CD4-positive, alpha-beta T cell treated with Interleukin-15 for 1 hour (primary cell): ENCODE results near the gene PIEZO1.

ENCODE experiments used
- DNase-seq: peaks from one replicate; pipeline ENCODE4 v3.0.0-alpha.2; 2020

The PIEZO1 gene

DNA sequence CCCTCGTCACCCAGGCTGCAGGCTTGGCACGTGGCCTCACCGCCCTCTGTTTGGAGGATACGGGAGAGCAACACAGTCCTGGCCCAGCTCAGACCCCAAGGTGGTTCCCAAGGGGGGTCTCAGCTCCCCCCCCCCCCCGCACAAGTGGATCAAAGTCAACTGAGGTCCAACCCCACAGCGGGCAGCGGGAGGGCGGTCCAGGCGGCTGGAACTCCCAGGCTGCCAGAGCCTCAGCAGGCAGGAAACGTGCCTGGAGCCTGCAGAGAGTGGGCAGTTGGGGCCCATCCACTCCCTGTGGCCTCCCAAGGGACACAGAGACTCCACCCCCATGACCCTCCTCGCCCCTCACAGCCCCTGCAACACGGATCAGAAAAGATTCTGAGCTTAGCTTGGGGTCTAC, 36.7 kb downstream of the PIEZO1 start:
- DNase-seq = no peak

DNA sequence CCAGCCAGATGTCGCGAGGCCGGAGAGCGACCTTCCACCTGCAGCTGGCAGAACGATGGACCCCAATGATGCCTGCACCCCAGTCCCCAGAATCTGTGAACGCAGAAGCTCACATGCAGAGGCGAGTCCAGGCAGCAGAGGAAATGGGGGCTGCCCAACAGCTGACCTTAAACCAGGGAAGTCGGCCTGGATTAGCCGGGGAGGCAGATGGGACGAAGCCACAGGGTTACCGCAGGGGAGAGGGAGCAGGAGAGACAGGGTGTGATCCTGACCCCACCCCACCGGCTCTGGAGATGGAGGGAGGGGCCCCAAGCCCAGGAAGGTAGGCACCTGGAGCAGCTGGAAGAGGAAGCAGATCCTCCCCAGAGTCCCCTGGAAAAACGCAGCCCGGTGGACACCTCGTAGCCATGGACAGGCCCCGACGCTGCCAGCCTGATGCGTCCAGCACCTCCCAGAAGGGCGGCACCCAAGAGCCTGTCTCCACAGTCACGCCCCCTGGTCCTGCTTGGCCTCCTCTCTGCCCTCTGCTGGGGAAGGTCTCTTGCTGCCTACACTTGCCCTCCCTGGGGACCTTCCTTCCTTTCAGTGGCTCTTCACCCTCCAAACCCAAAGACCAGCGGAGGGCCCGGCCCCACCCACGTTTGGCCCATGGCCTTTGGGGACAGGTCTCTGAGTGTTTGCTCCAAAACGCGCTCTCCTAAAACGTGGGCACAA, 37.3 kb downstream of the PIEZO1 start:
- DNase-seq = peak; percentile 39

DNA sequence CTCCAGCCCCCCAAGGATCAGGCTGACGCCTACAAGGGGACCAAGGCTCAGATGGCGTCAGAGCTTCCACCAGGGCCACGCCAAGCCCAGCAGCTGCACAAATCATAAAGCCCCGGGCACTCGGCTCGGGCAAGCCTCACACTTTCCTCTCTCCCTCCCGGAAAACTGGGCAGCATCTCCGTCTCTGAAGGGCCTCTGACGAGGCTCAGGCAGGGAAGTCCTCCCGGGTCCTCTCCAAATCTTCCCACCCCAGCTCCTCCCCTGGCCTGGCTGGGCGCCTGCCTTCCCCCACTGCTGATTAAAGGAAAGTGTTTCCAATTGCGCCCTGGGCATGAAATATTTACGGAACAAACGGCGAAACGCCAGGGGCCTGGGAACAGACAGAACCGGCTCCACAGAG, 38.5 kb downstream of the PIEZO1 start:
- no peak for DNase-seq

DNA sequence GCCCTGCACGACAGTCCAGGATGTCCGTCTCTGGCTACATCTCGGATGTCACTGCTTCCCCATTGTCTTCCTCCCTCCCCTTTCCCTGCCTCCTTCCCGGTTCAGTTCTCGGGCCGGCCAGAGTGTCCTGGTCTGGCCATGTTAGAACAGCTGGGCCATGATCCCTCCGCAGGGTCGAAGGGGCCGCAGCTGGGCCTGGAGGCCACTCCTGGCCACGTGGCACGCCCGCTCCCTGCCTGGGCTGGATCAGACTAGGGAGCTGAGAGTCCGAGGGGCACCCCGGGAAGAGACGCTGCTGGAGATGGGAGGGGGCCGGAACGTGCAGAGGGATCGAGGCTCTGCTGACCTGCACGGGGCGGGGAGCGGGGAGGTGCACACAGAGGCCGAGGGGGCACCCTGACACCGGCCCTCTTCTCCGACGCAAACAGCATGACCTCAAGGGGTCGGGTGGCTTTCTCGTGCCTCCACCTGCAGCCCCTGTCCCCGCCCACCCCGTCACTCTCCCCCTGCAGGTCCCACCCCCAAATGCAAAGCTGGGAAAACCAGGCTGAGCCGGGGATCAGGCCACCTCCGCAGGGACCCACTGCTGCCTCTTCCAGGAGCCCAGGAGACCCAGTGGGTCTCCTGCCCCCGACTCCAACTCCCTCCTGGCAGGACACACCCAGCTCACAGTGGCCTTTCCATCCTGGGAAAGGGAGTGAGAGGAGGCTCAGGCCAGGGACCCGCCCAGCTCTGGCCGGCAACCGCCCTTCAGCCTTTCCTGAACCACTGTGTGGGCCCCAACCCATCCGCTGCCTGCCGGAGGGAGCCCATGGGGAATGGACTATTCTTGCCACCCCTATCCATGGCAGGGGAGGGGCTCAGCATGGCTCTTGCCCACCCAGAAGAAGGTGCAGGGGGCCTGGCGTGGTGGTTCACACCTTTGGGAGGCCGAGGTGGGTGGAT, 40.2 kb downstream of the PIEZO1 start:
- no peak for DNase-seq

DNA sequence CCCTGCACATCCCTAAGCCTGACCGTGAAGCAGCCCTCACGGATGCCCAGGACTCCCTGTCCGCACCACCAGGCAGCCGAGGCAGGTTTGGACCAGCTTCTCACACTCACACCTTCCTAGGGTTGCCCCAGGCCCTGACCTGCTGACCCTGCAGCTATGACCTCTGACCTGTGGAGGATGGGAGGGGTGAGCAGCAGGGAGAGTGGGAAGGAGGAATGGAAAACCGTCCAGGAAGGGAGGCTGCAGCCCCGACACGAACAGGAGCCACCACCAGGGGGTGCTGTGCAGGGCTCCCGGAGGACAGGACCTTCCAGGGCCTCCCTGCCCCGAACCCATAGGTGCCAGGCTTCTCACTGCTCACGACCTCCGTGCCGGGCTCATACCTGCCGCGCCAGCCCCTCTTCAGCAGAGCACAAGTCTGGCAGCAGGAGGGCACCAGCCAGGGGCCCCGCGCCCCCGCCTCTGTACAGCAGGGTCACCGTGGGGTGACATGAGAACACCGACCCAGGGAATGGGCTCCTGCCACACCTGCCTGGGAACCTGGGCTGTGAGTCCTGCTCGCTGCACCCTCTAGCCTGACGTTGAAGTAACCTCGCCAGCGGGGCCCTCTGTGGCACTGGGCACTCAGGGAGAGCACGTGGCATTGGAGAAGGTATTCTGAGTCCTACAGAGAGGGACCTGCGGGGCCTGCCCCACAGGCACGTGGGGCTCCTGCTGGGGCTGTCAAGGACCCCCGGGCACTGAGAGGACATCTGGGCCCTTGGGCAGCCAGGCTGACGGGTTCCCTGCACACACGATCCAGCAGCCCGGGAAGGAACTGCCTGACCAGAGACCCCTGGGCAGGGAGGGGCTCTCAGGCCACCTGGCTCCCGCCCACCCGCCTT, 41.1 kb downstream of the PIEZO1 start:
- peak; percentile 63 for DNase-seq

DNA sequence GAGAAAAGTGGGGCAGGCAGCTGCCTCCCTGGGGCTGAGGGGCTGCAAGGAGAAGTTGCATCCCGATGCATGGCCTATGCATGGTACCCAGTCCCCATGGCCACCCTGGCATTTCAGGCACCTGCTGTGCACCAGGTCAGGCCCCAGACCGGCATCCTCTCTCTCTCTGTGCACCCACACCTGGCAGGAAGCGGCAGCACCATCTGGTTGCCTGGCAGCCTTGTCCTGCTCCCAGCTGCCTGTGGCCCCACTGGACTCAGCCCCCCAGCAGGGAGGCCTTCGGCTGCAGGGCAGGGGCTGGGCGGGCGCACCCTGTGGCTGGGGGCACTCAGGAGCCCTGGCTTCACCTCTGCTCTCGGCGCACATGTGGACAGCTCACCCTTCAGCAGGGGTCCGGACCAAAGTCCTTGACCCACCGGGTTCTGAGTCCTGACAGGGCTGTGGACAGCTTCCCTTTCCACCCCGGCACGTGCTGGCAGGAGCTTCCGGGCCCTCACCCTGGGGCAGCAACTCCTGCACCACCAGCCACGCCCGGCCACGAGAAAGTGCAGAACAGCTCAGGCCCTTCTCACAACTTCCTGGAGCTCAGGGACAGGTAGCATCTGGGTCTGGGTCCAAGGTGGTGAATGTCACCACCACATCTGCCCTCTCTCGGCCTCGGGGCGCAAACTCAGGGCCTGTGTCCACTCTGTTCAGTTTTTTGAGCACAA, 42.0 kb downstream of the PIEZO1 start:
- no peak for DNase-seq

DNA sequence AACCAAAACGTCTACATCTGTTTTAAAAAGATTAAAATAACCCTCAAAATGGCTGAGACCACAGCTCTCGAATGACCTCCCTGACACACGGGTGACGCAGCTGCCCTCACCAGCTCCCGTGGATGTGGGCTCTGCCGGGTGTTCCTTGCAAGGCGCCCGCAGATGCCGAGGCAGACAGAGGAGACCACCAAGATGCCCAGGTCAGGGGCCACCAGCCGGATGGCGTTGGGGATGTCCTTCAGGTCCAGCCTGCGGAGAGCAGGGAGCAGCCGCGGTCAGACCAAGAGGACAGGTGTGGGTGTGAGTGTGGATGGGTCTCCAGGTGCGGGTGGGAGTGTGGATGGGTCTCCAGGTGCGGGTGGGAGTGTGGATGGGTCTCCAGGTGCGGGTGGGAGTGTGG, 43.7 kb downstream of the PIEZO1 start:
- DNase-seq = no peak

DNA sequence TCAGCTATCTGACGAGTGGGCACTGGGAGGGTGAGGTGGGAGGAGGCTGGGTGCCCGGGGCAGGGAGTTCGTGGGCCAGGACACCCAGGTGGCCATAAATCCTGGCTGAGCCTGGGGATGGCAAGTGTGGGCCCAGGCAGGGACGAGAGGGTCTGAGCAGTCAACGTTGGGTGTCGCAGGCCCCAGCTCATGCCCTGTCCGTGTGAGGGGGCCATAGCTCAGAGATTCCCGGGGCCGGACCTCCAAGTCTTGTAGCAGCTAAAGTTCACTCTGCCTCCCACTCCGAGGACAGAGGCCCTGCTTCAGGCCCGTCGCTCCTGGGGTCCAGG, 44.3 kb downstream of the PIEZO1 start:
- DNase-seq = no peak

DNA sequence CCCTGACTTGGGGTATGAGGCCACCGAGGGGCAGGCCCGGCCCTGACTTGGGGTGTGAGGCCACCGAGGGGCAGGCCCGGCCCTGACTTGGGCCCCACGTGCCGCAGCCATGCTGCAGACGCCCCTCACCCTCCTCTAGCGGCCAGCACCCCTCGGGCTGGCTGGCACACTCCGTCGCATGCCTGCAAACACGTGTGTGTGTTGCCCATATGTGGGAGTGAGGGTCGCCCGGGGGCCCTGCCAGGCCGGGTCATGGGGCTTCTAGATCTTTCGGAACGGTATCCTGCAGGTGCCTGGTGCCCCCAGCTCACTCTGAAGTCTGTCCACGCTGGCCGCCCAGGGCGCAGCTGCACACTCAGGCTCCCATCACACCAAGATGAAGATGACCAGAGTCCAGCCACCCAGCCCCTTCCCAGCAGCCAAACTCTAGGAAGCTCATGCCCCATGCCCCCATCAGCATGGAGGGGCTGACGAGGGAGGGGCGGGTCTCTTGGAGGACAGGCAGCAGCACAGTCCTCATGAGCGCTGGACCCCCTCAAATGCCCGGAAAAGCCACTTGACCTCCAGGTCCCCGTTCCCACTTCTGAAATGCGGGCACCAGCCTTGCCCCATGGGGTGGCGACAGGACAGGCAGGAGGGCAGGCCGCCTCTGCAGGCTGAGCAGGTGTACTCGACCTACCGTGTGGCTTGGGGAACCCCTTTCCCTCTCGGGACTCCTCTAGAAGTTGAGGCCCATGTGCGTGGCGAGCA, 44.9 kb downstream of the PIEZO1 start:
- no peak for DNase-seq

DNA sequence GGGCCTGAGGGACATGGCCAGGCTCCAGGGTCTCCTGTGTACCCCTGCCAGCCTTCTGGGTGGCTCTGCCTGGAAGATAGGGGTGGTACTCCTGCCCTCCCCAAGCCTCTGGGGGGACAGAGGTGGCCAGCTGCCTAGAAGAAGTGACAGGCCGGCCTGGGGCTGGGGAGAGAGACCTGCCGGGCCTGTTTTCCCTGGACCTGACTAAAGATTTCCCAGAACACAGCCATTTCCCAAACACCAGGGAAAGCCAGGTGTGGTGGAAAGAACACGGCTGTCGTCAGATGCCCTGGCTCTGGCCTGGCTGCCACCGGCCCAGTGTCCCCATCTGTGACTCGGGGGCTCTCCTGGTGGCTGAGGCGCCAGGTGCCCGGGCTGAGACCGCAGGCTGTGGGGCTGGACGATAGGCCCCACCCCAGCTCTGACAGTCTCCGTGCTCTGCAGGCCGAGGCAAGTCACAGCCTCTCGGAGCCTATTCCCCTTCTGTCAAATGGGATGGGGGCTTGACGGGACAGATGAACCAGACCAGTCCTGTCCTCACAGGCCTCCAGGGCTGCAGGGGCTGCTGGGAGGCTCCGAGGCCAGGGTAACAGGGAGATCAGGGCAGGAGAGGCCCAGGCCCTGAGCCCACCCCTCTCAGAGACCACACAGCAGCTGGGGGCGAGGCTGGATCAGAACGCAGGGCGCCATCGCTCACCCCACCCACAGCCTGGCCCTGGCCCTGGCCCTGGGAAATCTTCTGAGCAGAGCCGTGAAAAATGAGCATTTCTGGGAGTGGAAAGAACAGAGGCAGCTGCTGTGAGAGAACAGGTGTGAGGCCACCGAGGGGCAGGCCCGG, 45.7 kb downstream of the PIEZO1 start:
- no peak for DNase-seq

DNA sequence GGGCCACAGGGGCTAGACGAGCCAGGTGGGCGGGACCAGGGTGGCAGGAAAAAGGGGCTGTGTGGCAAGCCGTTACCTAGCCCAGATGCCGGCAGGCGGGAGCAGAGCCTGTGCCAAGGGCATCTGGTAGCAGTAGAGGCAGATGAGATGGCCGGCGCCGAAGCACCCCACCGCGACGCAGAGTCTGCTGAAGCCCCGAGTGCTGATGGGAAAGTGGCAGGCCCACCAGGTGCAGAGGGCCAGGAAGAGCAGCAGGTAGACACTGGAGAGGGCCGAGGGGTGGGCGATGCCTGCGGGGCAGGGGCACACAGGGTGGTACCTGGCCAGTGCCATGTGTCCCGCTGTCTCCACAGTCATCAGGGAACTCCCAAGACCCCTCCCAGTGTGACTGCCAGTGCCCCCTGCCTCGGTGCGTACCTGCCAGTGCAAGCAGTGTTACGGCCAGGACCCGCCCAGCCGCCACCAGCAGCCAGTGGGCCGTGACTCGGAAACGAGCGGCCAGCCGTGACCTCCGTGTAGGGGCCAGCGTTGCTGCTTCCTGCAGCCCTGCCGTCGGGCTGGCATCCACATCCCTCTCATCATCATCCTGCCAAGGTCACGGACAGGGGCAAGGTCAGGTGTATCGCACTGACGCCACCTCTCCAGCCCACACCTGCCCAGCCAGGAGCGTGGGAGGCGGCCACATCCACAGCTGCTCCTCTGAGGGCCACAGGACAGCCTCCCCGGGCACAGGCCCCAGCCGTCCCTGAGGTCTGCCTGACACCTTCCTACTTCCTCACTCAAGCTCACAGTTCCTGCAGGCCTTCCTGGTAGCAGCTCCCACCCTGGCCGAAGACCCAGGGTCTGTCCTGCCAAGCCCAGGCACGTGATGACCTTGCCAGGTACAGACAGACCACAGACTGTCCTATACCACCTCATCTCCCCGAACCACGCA, 46.6 kb downstream of the PIEZO1 start:
- DNase-seq = no peak

DNA sequence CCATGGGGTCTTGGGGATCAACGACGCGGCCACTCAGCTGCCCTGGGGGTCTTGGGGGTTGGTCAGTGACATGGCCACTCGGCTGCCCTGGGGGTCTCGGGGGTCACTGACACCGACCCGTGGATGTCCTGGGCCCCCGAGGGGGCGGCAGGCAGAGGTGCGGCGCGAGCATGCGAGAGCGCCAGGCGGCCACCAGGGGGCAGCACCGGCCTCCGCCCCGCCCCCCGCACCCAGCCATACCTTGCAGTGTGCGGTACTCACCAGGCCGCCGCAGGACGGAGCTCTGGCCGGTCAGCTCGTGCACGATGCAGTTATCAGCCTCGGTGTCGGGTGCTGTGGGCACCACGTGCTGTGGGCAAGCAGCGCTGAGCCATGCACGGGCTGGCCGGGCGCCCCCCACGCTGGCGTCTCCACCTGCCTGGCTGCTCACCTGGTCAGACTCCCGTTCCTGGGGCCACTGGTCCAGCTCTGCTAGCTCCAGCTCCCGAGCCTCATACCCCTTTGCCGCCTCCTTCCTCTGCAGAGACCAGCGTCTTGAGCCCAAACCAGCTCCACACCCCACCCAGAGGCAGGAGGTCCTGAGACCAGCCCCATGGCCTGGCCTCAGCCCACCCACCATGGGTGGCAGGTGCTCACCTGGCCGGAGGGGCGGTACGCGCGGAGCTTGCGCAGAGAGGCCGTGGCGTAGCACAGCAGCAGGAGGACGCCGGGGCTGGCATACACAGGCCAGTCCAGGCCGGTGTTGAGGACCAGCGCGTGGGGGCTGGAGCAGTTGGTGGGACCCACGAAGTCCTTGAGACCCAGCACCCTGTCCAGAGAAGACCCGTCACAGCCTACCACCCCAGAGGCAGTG, 47.5 kb downstream of the PIEZO1 start:
- DNase-seq = peak; percentile 85

DNA sequence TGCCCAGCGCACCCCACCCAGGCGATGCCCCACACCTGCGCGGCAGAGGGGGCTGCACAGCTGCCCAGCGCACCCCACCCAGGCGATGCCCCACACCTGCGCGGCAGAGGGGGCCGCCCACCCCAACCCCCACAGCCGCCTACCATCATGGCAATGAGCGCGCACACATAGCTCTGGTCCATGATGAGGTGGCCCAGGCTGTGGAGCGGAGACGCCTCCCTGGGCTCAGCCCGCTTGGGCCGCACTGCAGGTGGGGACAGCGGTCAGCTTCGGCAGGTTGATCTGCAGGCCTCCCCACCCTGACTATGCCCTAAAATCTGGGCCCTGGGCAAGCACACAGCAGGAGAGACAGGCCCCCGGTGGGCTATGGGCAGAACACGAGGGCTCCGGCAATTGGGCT, 48.5 kb downstream of the PIEZO1 start:
- no peak for DNase-seq

DNA sequence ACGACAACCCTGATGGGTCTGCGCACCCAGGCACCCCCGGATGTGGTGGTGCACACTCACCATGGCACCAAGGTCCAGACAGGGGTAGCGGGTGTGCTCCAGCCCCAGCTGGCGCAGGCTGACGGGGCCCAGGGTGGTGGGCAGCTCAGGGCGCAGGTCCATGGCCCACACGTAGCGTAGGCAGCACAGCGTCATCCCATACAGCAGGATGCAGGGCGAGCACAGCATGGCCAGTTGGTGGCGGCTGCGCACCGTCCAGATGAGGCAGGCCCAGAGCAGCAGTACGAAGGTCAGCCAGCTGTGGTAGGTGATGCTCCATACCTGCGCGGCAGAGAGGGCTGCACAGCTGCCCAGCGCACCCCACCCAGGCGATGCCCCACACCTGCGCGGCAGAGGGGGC, 48.9 kb downstream of the PIEZO1 start:
- DNase-seq = no peak

DNA sequence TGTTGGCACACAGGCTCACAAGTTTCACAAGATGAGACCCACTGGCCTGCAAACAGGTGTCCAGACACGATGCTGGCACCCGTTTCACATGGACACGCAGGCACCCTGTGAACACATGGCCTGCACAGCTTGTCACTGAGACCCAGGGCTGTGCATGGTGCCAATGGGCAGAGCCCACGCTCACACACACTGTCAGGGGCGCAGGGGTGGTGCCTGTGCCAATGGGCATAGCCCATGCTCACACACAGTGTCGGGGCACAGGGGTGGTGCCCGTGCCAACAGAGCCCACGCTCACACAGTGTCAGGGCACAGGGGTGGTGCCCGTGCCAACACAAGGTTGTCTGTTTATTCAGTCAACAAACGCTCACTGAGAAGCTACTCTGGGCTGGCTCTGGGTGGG, 49.4 kb downstream of the PIEZO1 start:
- no peak for DNase-seq

DNA sequence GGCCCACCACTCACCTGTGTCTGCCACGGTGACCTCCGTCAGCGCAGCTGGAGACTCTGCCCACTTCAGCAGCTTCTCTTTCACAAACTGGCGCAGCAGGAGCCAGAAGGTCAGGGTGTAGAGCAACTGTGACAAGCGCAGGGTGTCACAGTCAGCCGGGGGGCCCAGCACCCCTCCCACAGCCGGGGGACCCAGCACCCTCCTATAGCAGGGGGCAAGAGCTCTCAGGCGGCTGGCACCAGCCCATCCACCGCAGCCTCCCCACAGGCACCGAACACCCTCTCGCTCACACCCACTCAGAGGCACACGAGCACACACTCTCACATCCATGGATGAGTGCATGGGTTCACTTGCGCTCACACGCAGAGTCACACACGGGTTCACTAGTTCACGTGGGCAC, 49.9 kb downstream of the PIEZO1 start:
- DNase-seq = no peak

DNA sequence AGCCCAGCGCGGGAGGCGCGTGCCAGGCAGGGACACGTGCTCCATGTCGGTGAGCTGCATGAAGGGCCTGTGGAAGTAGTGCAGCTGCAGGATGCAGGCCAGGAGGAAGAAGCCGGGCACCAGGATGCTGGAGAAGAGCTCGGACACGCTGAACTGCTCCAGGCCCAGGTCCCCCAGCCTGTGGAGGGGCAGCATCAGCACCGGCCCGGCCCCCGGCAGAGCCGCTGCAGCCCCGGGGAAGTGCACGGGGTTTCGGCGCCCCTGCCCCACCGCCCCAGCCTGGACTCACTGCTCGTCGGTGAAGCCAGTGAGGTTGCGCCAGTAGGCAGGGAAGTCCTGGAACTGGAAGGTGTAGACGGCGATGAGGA, 50.7 kb downstream of the PIEZO1 start:
- DNase-seq = no peak

DNA sequence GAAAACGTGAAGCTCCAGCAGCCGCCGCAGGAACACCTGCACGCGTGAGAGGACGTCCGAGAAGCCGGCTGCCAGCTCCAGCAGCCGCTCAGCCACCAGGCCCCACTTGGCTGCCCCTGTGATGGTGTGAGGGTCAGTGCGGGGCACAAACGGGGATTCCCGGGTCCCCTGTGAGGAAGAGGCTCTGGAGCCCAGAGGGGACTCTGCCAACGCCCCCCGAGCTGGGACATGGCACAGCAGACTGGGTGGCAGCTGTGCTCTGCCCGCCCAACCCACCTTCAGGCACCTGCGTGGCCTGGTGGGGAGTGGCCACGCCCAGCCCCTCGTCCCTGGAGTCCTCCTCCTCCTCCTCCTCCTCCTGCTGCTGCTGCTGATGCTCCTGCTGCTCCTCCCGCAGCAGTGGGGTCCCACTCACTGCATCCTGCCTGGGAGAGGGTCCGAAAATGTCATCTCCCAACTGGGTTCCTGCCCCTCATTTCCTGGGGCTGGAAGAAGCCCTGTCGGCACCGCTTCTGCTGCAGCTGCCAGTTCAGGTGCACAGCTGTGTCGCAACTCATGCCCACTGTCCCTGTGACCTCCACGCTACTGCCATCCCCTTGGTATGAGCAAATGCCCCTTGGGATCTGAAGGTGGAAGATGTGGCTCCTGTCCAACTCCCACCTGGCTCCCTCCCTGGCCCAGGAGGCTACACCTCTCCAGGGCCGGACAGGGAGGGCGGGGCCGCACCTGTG, 51.2 kb downstream of the PIEZO1 start:
- DNase-seq = no peak
